HG03354 (cell line): ENCODE results near the gene RASGEF1C.
"Not testable (repeated sequence)": the region's sequence is repeated elsewhere in the genome, so short reads cannot be mapped to it uniquely, and the experiment has no call there.

Experiments
- ATAC-seq: cut with Tn5 transposase; IDR thresholded peaks from one replicate; pipeline ENCODE4 v1.9.1; 2021; ENCODE audit warnings: mild to moderate bottlenecking; ENCODE audit not compliant: unreplicated experiment, poor library complexity, severe bottlenecking

Gene RASGEF1C

GRCh38 chr5:180126716-180127681 lies 82.0 kb downstream of the RASGEF1C start:
- no peak for ATAC-seq

GRCh38 chr5:180126156-180126555 lies 82.9 kb downstream of the RASGEF1C start:
- not testable (repeated sequence) for ATAC-seq

GRCh38 chr5:180124662-180125061 lies 84.3 kb downstream of the RASGEF1C start:
- ATAC-seq = not testable (repeated sequence)

GRCh38 chr5:180122875-180123274 lies 86.1 kb downstream of the RASGEF1C start:
- ATAC-seq = no peak

GRCh38 chr5:180121826-180122413 lies 87.1 kb downstream of the RASGEF1C start:
- no peak for ATAC-seq

- no peak for ATAC-seq
These were observed 88.5 kb downstream of the RASGEF1C start for GRCh38 chr5:180120237-180121101.

GRCh38 chr5:180119903-180120236 lies 89.1 kb downstream of the RASGEF1C start:
- no peak for ATAC-seq

GRCh38 chr5:180119031-180119902 lies 89.7 kb downstream of the RASGEF1C start:
- no peak for ATAC-seq

GRCh38 chr5:180118391-180118791 lies 90.6 kb downstream of the RASGEF1C start:
- no peak for ATAC-seq

GRCh38 chr5:180117000-180117725 lies 91.8 kb downstream of the RASGEF1C start:
- ATAC-seq = no peak

GRCh38 chr5:180116077-180116999 lies 92.7 kb downstream of the RASGEF1C start:
- no peak for ATAC-seq

GRCh38 chr5:180115326-180116076 lies 93.5 kb downstream of the RASGEF1C start:
- no peak for ATAC-seq

GRCh38 chr5:180114304-180115003 lies 94.6 kb downstream of the RASGEF1C start:
- no peak for ATAC-seq

- ATAC-seq = no peak
These were observed 95.2 kb downstream of the RASGEF1C start for GRCh38 chr5:180113660-180114303.

GRCh38 chr5:180112181-180112861 lies 96.7 kb downstream of the RASGEF1C start:
- no peak for ATAC-seq
